BLaER1 treated with 17β-estradiol and CSF1 and Interleukin-3, amounts not matched to agents 10 nM and 100 nM (cell line): ENCODE results near the gene SYT2.

ENCODE experiments used
- H3K27ac ChIP-seq, 11 experiments: shearing (Covaris generic); formaldehyde crosslinking; 2 replicates each; pipeline ENCODE4 v1.8.1; 2022
- H3K27me3 ChIP-seq, 11 experiments: shearing (Covaris generic); formaldehyde crosslinking; 2 replicates each; pipeline ENCODE4 v1.8.1; 2022
- H3K36me3 ChIP-seq, 11 experiments: shearing (Covaris generic); formaldehyde crosslinking; 2 replicates each; pipeline ENCODE4 v1.8.1; 2022
- H3K4me1 ChIP-seq, 10 experiments: shearing (Covaris generic); formaldehyde crosslinking; 2 replicates each; pipeline ENCODE4 v1.8.1; 2022
- H3K4me2 ChIP-seq, 11 experiments: shearing (Covaris generic); formaldehyde crosslinking; 2 replicates each; pipeline ENCODE4 v1.8.1; 2022
- H3K4me3 ChIP-seq, 10 experiments: shearing (Covaris generic); formaldehyde crosslinking; 2 replicates each; pipeline ENCODE4 v1.8.1; 2022
- H3K9ac ChIP-seq, 11 experiments: shearing (Covaris generic); formaldehyde crosslinking; 2 replicates each; pipeline ENCODE4 v1.8.1; 2022
- H3K9me3 ChIP-seq, 11 experiments: shearing (Covaris generic); formaldehyde crosslinking; replicated peaks in 1 of 11; 2 replicates each; pipeline ENCODE4 v1.8.1; 2022
- H4K20me1 ChIP-seq, 11 experiments: shearing (Covaris generic); formaldehyde crosslinking; 2 replicates each; pipeline ENCODE4 v1.8.1; 2022
- Cebpa-rat ChIP-seq, 11 experiments: shearing (Covaris generic); IDR thresholded peaks; 2 replicates each; pipeline ENCODE4 v1.8.1; 2022

The SYT2 gene

GRCh38 chr1:202593845-202594244, 116.4 kb downstream of the SYT2 start:
- H3K9ac ChIP-seq = no peak overlapping the region
- peaks cover 0 to 44% (median 0%) of the 10 kb centered on the region in 11 experiments; a peak in 5 of 22 replicates for H4K20me1 ChIP-seq
- H3K4me3 ChIP-seq = no peak overlapping the region
- H3K36me3 ChIP-seq = no peaks in the 10 kb centered on the region
- peaks cover 14 to 37% (median 28%) of the 10 kb centered on the region in 10 experiments; a peak in 19 of 20 replicates for H3K4me1 ChIP-seq
- H3K27me3 ChIP-seq = peaks cover 0 to 98% (median 0%) of the 10 kb centered on the region in 11 experiments; a peak in 6 of 22 replicates
- peaks cover 0 to 7% (median 0%) of the 10 kb centered on the region in 11 experiments; a peak in 1 of 22 replicates for H3K9me3 ChIP-seq
- no peak overlapping the region for H3K4me2 ChIP-seq
- no peak for TF ChIP-seq Cebpa-rat (IDR thresholded peaks at IDR 0.05)
- no peak overlapping the region for H3K27ac ChIP-seq

- Histone ChIP-seq H3K36me3 (no peaks in the 10 kb centered on the region), H3K27me3 (peaks cover 0 to 99% (median 0%) of the 10 kb centered on the region in 11 experiments; a peak in 5 of 22 replicates), H3K9me3 (peaks cover 0 to 7% (median 0%) of the 10 kb centered on the region in 11 experiments; a peak in 1 of 22 replicates), H4K20me1 (peaks cover 0 to 43% (median 0%) of the 10 kb centered on the region in 11 experiments; a peak in 5 of 22 replicates), H3K4me1 (peaks cover 21 to 52% (median 45%) of the 10 kb centered on the region in 10 experiments; a peak in 19 of 20 replicates), H3K4me2 (no peak overlapping the region), H3K4me3 (no peak overlapping the region), H3K9ac (no peak overlapping the region), H3K27ac (no peak overlapping the region)
- TF ChIP-seq Cebpa-rat (IDR thresholded peaks at IDR 0.05) = no peak
Observed at GRCh38 chr1:202592146-202592545, 118.1 kb downstream of the SYT2 start.

GRCh38 chr1:202591515-202591914, 118.7 kb downstream of the SYT2 start:
- H3K9ac ChIP-seq = no peak overlapping the region
- H3K4me2 ChIP-seq = peak overlapping the region in 4 of 11 experiments; percentile 5 to 11 (median 8); a peak in 1 of 22 replicates
- peaks cover 0 to 46% (median 1%) of the 10 kb centered on the region in 11 experiments; a peak in 5 of 22 replicates for H4K20me1 ChIP-seq
- TF ChIP-seq Cebpa-rat (IDR thresholded peaks at IDR 0.05) = no peak
- peaks cover 0 to 7% (median 0%) of the 10 kb centered on the region in 11 experiments; a peak in 1 of 22 replicates for H3K9me3 ChIP-seq
- H3K27me3 ChIP-seq = peaks cover 0 to 99% (median 0%) of the 10 kb centered on the region in 11 experiments; a peak in 5 of 22 replicates
- peaks cover 21 to 52% (median 45%) of the 10 kb centered on the region in 10 experiments for H3K4me1 ChIP-seq
- H3K36me3 ChIP-seq = no peaks in the 10 kb centered on the region
- H3K4me3 ChIP-seq = no peak overlapping the region
- no peak overlapping the region for H3K27ac ChIP-seq

- Histone ChIP-seq H3K4me2 (peak overlapping the region in 5 of 11 experiments; percentile 5 to 29 (median 8); a peak in 3 of 22 replicates), H4K20me1 (peaks cover 0 to 51% (median 4%) of the 10 kb centered on the region in 11 experiments; a peak in 5 of 22 replicates), H3K9ac (no peak overlapping the region), H3K27ac (no peak overlapping the region), H3K9me3 (peaks cover 0 to 4% (median 0%) of the 10 kb centered on the region in 11 experiments; a peak in 1 of 22 replicates), H3K4me3 (no peak overlapping the region), H3K4me1 (peaks cover 27 to 54% (median 49%) of the 10 kb centered on the region in 10 experiments), H3K36me3 (no peaks in the 10 kb centered on the region), H3K27me3 (peaks cover 0 to 100% (median 0%) of the 10 kb centered on the region in 11 experiments; a peak in 5 of 22 replicates)
- no peak for TF ChIP-seq Cebpa-rat (IDR thresholded peaks at IDR 0.05)
Observed at GRCh38 chr1:202590975-202591411, 119.3 kb downstream of the SYT2 start.

- Histone ChIP-seq H3K27me3 (peaks cover 0 to 100% (median 0%) of the 10 kb centered on the region in 11 experiments; a peak in 5 of 22 replicates), H4K20me1 (peaks cover 0 to 55% (median 4%) of the 10 kb centered on the region in 11 experiments; a peak in 5 of 22 replicates), H3K4me1 (peaks cover 32 to 61% (median 55%) of the 10 kb centered on the region in 10 experiments), H3K4me3 (no peak overlapping the region), H3K27ac (no peak overlapping the region), H3K4me2 (peak overlapping the region in 8 of 11 experiments; percentile 60 to 81 (median 74); a peak in 10 of 22 replicates), H3K9ac (no peak overlapping the region), H3K36me3 (no peaks in the 10 kb centered on the region), H3K9me3 (no peaks in the 10 kb centered on the region; a peak in 1 of 22 replicates)
- TF ChIP-seq Cebpa-rat (IDR thresholded peaks at IDR 0.05) = no peak
Observed at GRCh38 chr1:202590126-202590525, 120.1 kb downstream of the SYT2 start.

GRCh38 chr1:202589190-202589930, 120.9 kb downstream of the SYT2 start:
- H3K9ac ChIP-seq = 0 out of 22 replicates have a peak overlapping the region, but pooled peaks of 1 of the 11 experiments have one; percentile 27
- peaks cover 32 to 61% (median 55%) of the 10 kb centered on the region in 10 experiments for H3K4me1 ChIP-seq
- peak overlapping the region in 2 of 11 experiments; percentile 18 to 28; a peak in 1 of 22 replicates for H3K27ac ChIP-seq

GRCh38 chr1:202588503-202589189, 121.6 kb downstream of the SYT2 start:
- peaks cover 0 to 100% (median 0%) of the 10 kb centered on the region in 11 experiments; a peak in 5 of 22 replicates for H3K27me3 ChIP-seq
- peak overlapping the region; percentile 4 to 81 (median 67); a peak in 20 of 22 replicates for H3K4me2 ChIP-seq
- H3K4me1 ChIP-seq = peaks cover 32 to 61% (median 55%) of the 10 kb centered on the region in 10 experiments
- no peak overlapping the region for H3K9ac ChIP-seq
- no peaks in the 10 kb centered on the region; a peak in 1 of 22 replicates for H3K36me3 ChIP-seq
- TF ChIP-seq Cebpa-rat (IDR thresholded peaks at IDR 0.05) = no peak
- H4K20me1 ChIP-seq = peaks cover 0 to 55% (median 4%) of the 10 kb centered on the region in 11 experiments; a peak in 5 of 22 replicates
- H3K27ac ChIP-seq = peak overlapping the region in 2 of 11 experiments; percentile 18 to 28; a peak in 1 of 22 replicates
- no peak overlapping the region for H3K4me3 ChIP-seq
- no peaks in the 10 kb centered on the region for H3K9me3 ChIP-seq

More at GRCh38 chr1:202589190-202589930, 120.9 kb downstream of the SYT2 start:
- no peaks in the 10 kb centered on the region for H3K36me3 ChIP-seq
- no peak for TF ChIP-seq Cebpa-rat (IDR thresholded peaks at IDR 0.05)
- H3K4me3 ChIP-seq = no peak overlapping the region
- H4K20me1 ChIP-seq = peaks cover 0 to 55% (median 4%) of the 10 kb centered on the region in 11 experiments; a peak in 5 of 22 replicates
- H3K9me3 ChIP-seq = no peaks in the 10 kb centered on the region
- peak overlapping the region; percentile 4 to 81 (median 67); a peak in 20 of 22 replicates for H3K4me2 ChIP-seq
- peaks cover 0 to 100% (median 0%) of the 10 kb centered on the region in 11 experiments; a peak in 5 of 22 replicates for H3K27me3 ChIP-seq

- Histone ChIP-seq H3K4me2 (peak overlapping the region in 10 of 11 experiments; percentile 2 to 81 (median 70); a peak in 18 of 22 replicates), H3K36me3 (no peaks in the 10 kb centered on the region; a peak in 1 of 22 replicates), H3K4me1 (peaks cover 32 to 61% (median 55%) of the 10 kb centered on the region in 10 experiments), H4K20me1 (peaks cover 0 to 55% (median 4%) of the 10 kb centered on the region in 11 experiments; a peak in 5 of 22 replicates), H3K9me3 (no peaks in the 10 kb centered on the region), H3K4me3 (no peak overlapping the region), H3K27ac (no peak overlapping the region), H3K27me3 (peaks cover 0 to 100% (median 0%) of the 10 kb centered on the region in 11 experiments; a peak in 5 of 22 replicates), H3K9ac (no peak overlapping the region)
- TF ChIP-seq Cebpa-rat (IDR thresholded peaks at IDR 0.05) = no peak
Observed at GRCh38 chr1:202587859-202588485, 122.3 kb downstream of the SYT2 start.
